ENCODE measurements around the gene STRN4.

DNA sequence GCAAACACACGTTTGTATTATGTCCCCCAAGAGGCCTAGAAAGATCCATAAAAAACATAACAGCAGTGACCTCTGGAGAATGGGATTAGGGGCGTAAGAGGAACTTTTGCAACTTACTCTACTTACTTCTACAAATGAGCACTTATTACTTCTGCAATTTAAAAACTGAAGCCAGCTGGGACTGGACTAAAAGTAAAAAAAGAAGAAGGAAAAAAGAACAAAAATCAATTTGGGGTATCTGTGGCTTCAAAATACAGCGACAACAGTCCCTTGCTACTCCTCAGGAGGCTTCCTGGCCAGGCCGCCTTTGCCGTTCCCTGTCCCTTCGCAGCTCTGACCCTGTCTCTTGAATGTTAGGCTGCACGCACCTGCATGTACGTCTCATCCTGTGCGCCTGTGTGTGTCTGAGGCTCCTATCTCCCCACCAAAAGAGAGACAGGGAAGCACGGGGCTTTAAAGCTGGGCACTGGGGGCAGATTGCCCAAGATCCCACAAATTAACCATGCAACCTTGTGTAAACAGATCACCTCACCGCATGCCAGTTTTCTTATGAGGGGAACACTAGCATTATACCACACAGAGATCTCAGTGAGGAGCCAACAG, 12.5 kb downstream of the STRN4 start:
- TF ChIP-seq, protein P1, sequence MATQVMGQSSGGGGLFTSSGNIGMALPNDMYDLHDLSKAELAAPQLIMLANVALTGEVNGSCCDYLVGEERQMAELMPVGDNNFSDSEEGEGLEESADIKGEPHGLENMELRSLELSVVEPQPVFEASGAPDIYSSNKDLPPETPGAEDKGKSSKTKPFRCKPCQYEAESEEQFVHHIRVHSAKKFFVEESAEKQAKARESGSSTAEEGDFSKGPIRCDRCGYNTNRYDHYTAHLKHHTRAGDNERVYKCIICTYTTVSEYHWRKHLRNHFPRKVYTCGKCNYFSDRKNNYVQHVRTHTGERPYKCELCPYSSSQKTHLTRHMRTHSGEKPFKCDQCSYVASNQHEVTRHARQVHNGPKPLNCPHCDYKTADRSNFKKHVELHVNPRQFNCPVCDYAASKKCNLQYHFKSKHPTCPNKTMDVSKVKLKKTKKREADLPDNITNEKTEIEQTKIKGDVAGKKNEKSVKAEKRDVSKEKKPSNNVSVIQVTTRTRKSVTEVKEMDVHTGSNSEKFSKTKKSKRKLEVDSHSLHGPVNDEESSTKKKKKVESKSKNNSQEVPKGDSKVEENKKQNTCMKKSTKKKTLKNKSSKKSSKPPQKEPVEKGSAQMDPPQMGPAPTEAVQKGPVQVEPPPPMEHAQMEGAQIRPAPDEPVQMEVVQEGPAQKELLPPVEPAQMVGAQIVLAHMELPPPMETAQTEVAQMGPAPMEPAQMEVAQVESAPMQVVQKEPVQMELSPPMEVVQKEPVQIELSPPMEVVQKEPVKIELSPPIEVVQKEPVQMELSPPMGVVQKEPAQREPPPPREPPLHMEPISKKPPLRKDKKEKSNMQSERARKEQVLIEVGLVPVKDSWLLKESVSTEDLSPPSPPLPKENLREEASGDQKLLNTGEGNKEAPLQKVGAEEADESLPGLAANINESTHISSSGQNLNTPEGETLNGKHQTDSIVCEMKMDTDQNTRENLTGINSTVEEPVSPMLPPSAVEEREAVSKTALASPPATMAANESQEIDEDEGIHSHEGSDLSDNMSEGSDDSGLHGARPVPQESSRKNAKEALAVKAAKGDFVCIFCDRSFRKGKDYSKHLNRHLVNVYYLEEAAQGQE (IDR thresholded peaks at IDR 0.05; ENCODE audit: insufficient read depth in 1 of 2, low read depth in 2 of 2, low read length in 1 of 2), result no peak
- TF ChIP-seq POLR2AphosphoS5 (IDR thresholded peaks at IDR 0.05; ENCODE audit: low read depth, low read length) (no peak), SIN3A (IDR thresholded peaks at IDR 0.05; ENCODE audit: borderline replicate concordance, insufficient read depth, low read depth, low read length) (no peak), TCF7L2 (IDR thresholded peaks at IDR 0.05; ENCODE audit: low read depth, low read length) (no peak)
- TF ChIP-seq, protein P2, sequence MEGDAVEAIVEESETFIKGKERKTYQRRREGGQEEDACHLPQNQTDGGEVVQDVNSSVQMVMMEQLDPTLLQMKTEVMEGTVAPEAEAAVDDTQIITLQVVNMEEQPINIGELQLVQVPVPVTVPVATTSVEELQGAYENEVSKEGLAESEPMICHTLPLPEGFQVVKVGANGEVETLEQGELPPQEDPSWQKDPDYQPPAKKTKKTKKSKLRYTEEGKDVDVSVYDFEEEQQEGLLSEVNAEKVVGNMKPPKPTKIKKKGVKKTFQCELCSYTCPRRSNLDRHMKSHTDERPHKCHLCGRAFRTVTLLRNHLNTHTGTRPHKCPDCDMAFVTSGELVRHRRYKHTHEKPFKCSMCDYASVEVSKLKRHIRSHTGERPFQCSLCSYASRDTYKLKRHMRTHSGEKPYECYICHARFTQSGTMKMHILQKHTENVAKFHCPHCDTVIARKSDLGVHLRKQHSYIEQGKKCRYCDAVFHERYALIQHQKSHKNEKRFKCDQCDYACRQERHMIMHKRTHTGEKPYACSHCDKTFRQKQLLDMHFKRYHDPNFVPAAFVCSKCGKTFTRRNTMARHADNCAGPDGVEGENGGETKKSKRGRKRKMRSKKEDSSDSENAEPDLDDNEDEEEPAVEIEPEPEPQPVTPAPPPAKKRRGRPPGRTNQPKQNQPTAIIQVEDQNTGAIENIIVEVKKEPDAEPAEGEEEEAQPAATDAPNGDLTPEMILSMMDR (IDR thresholded peaks at IDR 0.05), result no peak

Data from Panc1 (cell line).